ENCODE data around the gene SLC9A9. TPM values are rescaled to one million over a fixed set of nuclear protein-coding genes. Genes with fewer than 3 reads are reported as not detected.
"Not testable (repeated sequence)": the region's sequence is repeated elsewhere in the genome, so short reads cannot be mapped to it uniquely, and the experiment has no call there.

SLC9A9 gene
- total RNA-seq, 2 donors from 2014 or later = 29.6 to 60.1 TPM

DNA sequence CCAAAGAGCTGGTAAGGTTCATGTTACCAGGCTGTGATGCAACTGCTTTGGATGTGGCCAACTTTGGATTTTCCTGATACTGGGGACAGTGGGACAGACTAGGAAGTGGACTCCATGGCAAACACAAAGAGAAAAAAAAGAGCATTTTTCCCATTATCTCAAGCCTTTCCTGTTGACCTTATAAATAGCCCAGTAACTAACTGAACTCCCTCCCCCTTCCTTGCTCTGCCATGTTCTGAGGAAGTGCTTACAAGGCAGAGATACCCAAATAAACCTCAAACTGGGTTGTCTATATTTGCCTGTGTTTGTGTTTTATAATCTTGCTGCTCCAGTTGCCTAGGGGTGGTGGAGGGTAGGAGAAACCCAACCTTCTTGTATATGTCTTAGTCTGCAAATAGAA, 27.3 kb upstream of the SLC9A9 start:
- no peak overlapping the region for H3K27ac ChIP-seq
- ATAC-seq (ENCODE audit: insufficient number of reproducible peaks, low FRiP score, low read depth) (no peak), DNase-seq (ENCODE audit: low spot score) (no peak)
- H3K27me3 ChIP-seq (replicated peaks; ENCODE audit: insufficient read depth) = no peaks in the 10 kb centered on the region
- H3K9me3 ChIP-seq = no peaks in the 10 kb centered on the region
- TF ChIP-seq, protein P1, sequence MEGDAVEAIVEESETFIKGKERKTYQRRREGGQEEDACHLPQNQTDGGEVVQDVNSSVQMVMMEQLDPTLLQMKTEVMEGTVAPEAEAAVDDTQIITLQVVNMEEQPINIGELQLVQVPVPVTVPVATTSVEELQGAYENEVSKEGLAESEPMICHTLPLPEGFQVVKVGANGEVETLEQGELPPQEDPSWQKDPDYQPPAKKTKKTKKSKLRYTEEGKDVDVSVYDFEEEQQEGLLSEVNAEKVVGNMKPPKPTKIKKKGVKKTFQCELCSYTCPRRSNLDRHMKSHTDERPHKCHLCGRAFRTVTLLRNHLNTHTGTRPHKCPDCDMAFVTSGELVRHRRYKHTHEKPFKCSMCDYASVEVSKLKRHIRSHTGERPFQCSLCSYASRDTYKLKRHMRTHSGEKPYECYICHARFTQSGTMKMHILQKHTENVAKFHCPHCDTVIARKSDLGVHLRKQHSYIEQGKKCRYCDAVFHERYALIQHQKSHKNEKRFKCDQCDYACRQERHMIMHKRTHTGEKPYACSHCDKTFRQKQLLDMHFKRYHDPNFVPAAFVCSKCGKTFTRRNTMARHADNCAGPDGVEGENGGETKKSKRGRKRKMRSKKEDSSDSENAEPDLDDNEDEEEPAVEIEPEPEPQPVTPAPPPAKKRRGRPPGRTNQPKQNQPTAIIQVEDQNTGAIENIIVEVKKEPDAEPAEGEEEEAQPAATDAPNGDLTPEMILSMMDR (IDR thresholded peaks at IDR 0.05) = no peak
- no peaks in the 10 kb centered on the region for H3K4me1 ChIP-seq (ENCODE audit: control insufficient read depth in 1 of 2, low read depth in 2 of 2)
- no peaks in the 10 kb centered on the region for H3K36me3 ChIP-seq
- H3K4me3 ChIP-seq = no peak overlapping the region

DNA sequence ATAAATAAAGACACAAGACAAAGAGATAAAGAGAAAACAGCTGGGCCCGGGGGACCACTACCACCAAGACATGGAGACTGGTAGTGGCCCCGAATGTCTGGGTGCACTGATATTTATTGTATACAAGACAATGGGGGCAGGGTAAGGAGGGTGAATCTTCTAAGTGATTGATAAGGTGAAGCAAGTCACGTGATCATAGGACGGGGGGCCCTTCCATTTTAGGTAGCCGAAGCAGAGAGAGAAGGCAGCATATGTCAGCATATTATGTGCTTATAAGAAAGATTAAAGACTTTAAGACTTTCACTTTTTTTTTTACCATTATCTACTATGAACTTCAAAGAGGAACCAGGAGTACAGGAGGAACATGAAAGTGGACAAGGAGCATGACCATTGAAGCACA, 25.3 kb upstream of the SLC9A9 start:
- not testable (repeated sequence) for H3K9me3 ChIP-seq; H3K27ac ChIP-seq; DNase-seq (ENCODE audit: low spot score); H3K36me3 ChIP-seq; H3K27me3 ChIP-seq (replicated peaks; ENCODE audit: insufficient read depth); H3K4me1 ChIP-seq (ENCODE audit: control insufficient read depth in 1 of 2, low read depth in 2 of 2); H3K4me3 ChIP-seq; ATAC-seq (ENCODE audit: insufficient number of reproducible peaks, low FRiP score, low read depth)

DNA sequence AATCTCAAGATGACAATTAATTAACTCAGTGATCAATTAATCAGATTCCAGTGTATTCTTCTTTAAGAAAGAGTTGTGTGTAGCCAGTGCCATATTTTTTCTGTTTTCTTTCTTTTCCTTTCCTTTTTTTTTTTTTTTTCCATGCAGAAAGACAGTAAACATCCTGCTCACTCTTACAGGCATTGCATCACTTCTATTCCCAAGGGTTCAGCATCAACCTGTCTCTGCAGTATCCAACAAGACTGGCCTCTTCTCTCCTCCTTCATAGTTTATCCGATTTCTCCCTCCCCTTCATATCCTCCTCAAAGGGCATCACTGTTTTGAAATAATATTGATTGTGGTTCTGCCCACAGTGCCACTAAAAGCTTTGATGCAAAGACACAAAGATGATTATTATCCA, 17.0 kb upstream of the SLC9A9 start:
- Histone ChIP-seq H3K27me3 (replicated peaks; ENCODE audit: insufficient read depth) (no peaks in the 10 kb centered on the region), H3K4me3 (no peak overlapping the region), H3K27ac (no peak overlapping the region), H3K36me3 (no peaks in the 10 kb centered on the region), H3K9me3 (no peaks in the 10 kb centered on the region), H3K4me1 (ENCODE audit: control insufficient read depth in 1 of 2, low read depth in 2 of 2) (no peaks in the 10 kb centered on the region)
- DNase-seq (ENCODE audit: low spot score) = no peak
- no peak for ATAC-seq (ENCODE audit: insufficient number of reproducible peaks, low FRiP score, low read depth)
- TF ChIP-seq, protein P1 (IDR thresholded peaks at IDR 0.05) = no peak

DNA sequence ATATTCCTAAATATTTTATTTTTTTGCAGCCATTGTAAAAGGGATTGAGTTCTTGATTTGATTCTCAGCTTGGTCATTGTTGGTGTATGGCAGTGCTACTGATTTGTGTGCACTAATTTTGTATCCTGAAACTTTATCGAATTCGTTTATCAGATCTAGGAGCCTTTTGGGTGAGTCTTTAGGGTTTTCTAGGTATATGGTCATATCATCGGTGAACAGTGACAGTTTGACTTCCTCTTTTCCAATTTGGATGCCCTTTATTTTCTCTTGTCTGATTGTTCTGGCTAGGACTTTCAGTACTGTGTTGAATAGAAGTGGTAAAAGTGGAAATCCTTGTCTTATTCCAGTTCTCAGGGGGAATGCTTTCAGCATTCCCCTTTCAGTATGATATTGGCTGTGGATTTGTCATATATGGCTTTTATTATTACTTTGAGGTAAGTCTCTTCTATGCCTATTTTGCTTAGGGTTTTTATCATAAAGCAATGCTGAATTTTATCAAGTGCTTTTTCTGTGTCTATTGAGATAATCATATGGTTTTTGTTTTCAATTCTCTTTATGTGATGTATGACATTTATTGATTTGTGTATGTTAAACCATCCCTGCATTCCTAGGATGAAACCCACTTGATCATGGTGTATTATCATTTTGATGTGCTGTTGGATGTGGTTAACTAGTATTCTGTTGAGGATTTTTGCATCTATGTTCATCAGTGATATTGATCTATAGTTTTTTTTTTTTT, 11.4 kb upstream of the SLC9A9 start:
- no peak for ATAC-seq (ENCODE audit: insufficient number of reproducible peaks, low FRiP score, low read depth)
- Histone ChIP-seq H3K36me3 (no peaks in the 10 kb centered on the region), H3K27me3 (replicated peaks; ENCODE audit: insufficient read depth) (no peaks in the 10 kb centered on the region), H3K4me3 (no peak overlapping the region), H3K4me1 (ENCODE audit: control insufficient read depth in 1 of 2, low read depth in 2 of 2) (no peaks in the 10 kb centered on the region), H3K27ac (no peak overlapping the region), H3K9me3 (no peaks in the 10 kb centered on the region)
- TF ChIP-seq, protein P1 (IDR thresholded peaks at IDR 0.05) = no peak
- no peak for DNase-seq (ENCODE audit: low spot score)

DNA sequence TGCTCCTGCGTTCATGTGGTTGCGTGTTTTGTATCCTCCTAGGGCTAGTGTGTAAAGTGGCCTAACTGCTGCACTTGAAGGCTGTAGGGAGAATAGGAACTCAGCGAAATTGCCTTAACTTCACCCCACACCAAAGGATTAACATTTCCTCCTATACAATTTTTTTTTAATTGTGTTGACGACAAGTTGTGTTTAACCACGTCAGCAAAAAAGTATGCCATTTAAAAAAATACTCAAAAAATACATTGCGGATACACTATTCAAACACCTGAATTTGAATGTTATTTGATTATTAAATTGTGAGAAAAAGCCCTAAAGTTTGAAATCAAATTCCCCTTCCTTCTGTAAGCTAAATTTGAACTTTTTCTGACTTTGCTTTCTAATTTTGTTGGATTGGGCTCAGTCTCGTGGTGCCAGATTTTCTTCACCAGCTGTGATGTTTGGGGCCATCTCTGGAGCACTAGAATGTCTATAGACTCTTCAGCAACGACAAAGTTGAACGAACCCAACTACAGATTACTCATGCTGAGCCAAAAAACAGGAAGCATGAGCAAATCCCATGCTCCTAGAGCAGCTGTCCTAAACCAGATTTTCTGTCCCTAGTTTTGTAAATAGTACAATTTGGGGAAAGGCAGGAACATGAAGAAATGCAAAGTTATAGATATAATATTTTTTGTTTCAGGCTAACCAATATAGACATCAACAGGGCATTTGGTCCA, 8.1 kb upstream of the SLC9A9 start:
- TF ChIP-seq, protein P1 (IDR thresholded peaks at IDR 0.05) = no peak
- H3K4me3 ChIP-seq = no peak overlapping the region
- H3K27ac ChIP-seq = no peak overlapping the region
- H3K36me3 ChIP-seq = no peaks in the 10 kb centered on the region
- ATAC-seq (ENCODE audit: insufficient number of reproducible peaks, low FRiP score, low read depth) (no peak), DNase-seq (ENCODE audit: low spot score) (no peak)
- no peaks in the 10 kb centered on the region for H3K4me1 ChIP-seq (ENCODE audit: control insufficient read depth in 1 of 2, low read depth in 2 of 2)
- H3K9me3 ChIP-seq = no peaks in the 10 kb centered on the region
- no peaks in the 10 kb centered on the region for H3K27me3 ChIP-seq (replicated peaks; ENCODE audit: insufficient read depth)
